Measurements from ENCODE around the gene LYPD8. TPM values are rescaled to one million over a fixed set of nuclear protein-coding genes. Genes with fewer than 3 reads are reported as not detected.

LYPD8 gene
- total and polyA plus RNA-seq, 9 of the 15 experiments (the other 6 are each of a cell fraction or from before 2014, with no cell fraction given), result 0.50 to 2.1 (median 1.3) TPM

DNA sequence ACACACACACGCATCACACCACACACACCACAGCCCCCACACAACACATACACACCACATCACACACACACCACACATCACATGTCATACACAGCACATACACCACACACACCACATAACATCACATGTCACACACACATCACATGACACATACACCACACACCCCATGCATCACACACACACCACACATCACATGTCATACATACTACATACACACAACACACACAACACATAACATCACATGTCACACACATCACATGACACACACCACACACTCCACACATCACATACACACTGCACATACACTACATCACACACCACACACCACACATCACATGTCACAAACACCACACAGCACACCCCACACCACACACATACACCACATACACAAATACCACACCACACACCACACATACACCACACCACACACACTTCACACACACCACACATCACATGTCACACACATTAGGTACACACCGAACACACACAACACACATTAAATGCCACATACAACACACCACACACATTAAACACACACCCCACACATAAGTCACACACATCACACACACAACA, 1.8 kb downstream of the LYPD8 start:
- no peak for DNase-seq (ENCODE audit: extremely low read depth in 1 of 4, low spot score in 3 of 4)
- Histone ChIP-seq H3K27me3 (ENCODE audit: control insufficient read depth in 2 of 2, insufficient read depth in 2 of 2, low read length in 2 of 2) (no peaks in the 10 kb centered on the region), H3K9me1 (ENCODE audit: control insufficient read depth, insufficient read depth, low read length) (no peaks in the 10 kb centered on the region), H3K9ac (ENCODE audit: insufficient read depth in 1 of 2, low read depth in 2 of 2, low read length in 2 of 2) (no peak overlapping the region), H4K20me1 (replicated peaks; ENCODE audit: control insufficient read depth, insufficient read depth, low read length) (no peaks in the 10 kb centered on the region), H2AFZ (ENCODE audit: low read depth, low read length) (no peak overlapping the region), H3K4me1 (replicated peaks in 1 of 2; ENCODE audit: control insufficient read depth in 2 of 2, insufficient read depth in 2 of 2, low read length in 2 of 2) (peaks cover 3 to 12% of the 10 kb centered on the region in 2 experiments; a peak in 3 of 5 replicates), H3K4me2 (ENCODE audit: insufficient read depth, low read length) (no peak overlapping the region), H3K36me3 (ENCODE audit: control insufficient read depth, insufficient read depth, low read length) (no peaks in the 10 kb centered on the region), H3K79me2 (ENCODE audit: control insufficient read depth, insufficient read depth, low read length) (no peaks in the 10 kb centered on the region), H3K9me3 (replicated peaks; ENCODE audit: control insufficient read depth, insufficient read depth, low read depth, low read length) (no peaks in the 10 kb centered on the region), H3K4me3 (no peak overlapping the region), H3K27ac (ENCODE audit: extremely low read depth, low read depth, low read length) (no peak overlapping the region)
- peak; percentile 36; the same call in 1 of the 2 replicates for TF ChIP-seq NKRF (IDR thresholded peaks at IDR 0.05; ENCODE audit: borderline replicate concordance)
- TF ChIP-seq OTX1 (CRISPR knock-in tag; IDR thresholded peaks at IDR 0.05), result 0 out of 2 replicates have a peak, but pooled peaks have one; percentile 31
- TF ChIP-seq MYBL2 (IDR thresholded peaks at IDR 0.05; ENCODE audit: low read depth), result 0 out of 2 replicates have a peak, but pooled peaks have one; percentile 3
- TF ChIP-seq MYBL2 (CRISPR knock-in tag; IDR thresholded peaks at IDR 0.05; ENCODE audit: borderline replicate concordance), result no peak
- peak; percentile 45; the same call in 1 of the 2 replicates for TF ChIP-seq TOE1 (IDR thresholded peaks at IDR 0.05; ENCODE audit: borderline replicate concordance)
- no peak for TF ChIP-seq TOE1 (CRISPR knock-in tag; IDR thresholded peaks at IDR 0.05; ENCODE audit: borderline replicate concordance, low read depth)
- TF ChIP-seq ZNF212 (CRISPR knock-in tag; IDR thresholded peaks at IDR 0.05), result no peak
- TF ChIP-seq SIRT6 (IDR thresholded peaks at IDR 0.05; ENCODE audit: low read depth, low read length), result no peak
- no peak for TF ChIP-seq LARP7 (IDR thresholded peaks at IDR 0.05)
- TF ChIP-seq ZNF239 (CRISPR knock-in tag; IDR thresholded peaks at IDR 0.05), result no peak
- TF ChIP-seq TFE3 (CRISPR knock-in tag; IDR thresholded peaks at IDR 0.05), result peak; percentile 89
- no peak for TF ChIP-seq DACH1 (IDR thresholded peaks at IDR 0.05; ENCODE audit: partially characterized antibody)
- TF ChIP-seq TGIF2 (CRISPR knock-in tag; IDR thresholded peaks at IDR 0.05), result no peak
- TF ChIP-seq NR2C1 (IDR thresholded peaks at IDR 0.05), result 0 out of 2 replicates have a peak, but pooled peaks have one; percentile 14
- TF ChIP-seq NR2C1 (tag; IDR thresholded peaks at IDR 0.05), result no peak
- TF ChIP-seq USF1 (CRISPR knock-in tag; IDR thresholded peaks at IDR 0.05), result peak; percentile 59
- 0 out of 4 replicates have a peak, but pooled peaks of 1 of the 2 experiments have one; percentile 24 for TF ChIP-seq MLLT1 (IDR thresholded peaks at IDR 0.05)
- 0 out of 2 replicates have a peak, but pooled peaks have one; percentile 53 for TF ChIP-seq CBFB (CRISPR knock-in tag; IDR thresholded peaks at IDR 0.05)
- in situ Hi-C loops (cut with MboI) (no loop called here), intact Hi-C loops (cut with micrococcal nuclease) (no loop called here)
- BruUV-seq (replicated peaks), result no TSS peak
- FAIRE-seq, result no peak
- ATAC-seq, result no peak
- CTCF ChIA-PET (ENCODE audit: low intra/inter-chr PET ratio), result no interaction called here
- POLR2A ChIA-PET, result no interaction called here
- WGBS (ENCODE audit: insufficient coverage, low coverage, missing lambda C conversion rate), result 8% methylated on average over 1 of the region's 2 CpGs

Data from K562 (cell line).